Activated naive CD8-positive, alpha-beta T cell treated with anti-CD3 and anti-CD28 coated beads, Interleukin-2, amount 50 U/mL, for 24 hours (primary cell): ENCODE results near the gene FBXW7.

Experiments
- ATAC-seq: fragments of 150-1000 bp; cut with Tn5 transposase; one replicate; pipeline ENCODE4 v1.10.0; 2021
- DNase-seq: peaks from one replicate; pipeline ENCODE4 v3.0.0; 2021
- H3K27ac Mint-ChIP-seq: one replicate; pipeline ENCODE4 v1.8.0; 2021; ENCODE audit warnings: mild to moderate bottlenecking, mixed read lengths
- H3K27me3 Mint-ChIP-seq: one replicate; pipeline ENCODE4 v1.8.0; 2021; ENCODE audit warnings: mixed read lengths
- H3K36me3 Mint-ChIP-seq: one replicate; pipeline ENCODE4 v1.8.0; 2021; ENCODE audit warnings: low read depth, mixed read lengths
- H3K4me1 Mint-ChIP-seq: one replicate; pipeline ENCODE4 v1.8.0; 2021; ENCODE audit warnings: mixed read lengths
- H3K4me3 Mint-ChIP-seq: one replicate; pipeline ENCODE4 v1.8.0; 2021; ENCODE audit warnings: mild to moderate bottlenecking, moderate library complexity, mixed read lengths
- H3K9me3 Mint-ChIP-seq: one replicate; pipeline ENCODE4 v1.8.0; 2021; ENCODE audit warnings: mixed read lengths

Gene FBXW7

DNA sequence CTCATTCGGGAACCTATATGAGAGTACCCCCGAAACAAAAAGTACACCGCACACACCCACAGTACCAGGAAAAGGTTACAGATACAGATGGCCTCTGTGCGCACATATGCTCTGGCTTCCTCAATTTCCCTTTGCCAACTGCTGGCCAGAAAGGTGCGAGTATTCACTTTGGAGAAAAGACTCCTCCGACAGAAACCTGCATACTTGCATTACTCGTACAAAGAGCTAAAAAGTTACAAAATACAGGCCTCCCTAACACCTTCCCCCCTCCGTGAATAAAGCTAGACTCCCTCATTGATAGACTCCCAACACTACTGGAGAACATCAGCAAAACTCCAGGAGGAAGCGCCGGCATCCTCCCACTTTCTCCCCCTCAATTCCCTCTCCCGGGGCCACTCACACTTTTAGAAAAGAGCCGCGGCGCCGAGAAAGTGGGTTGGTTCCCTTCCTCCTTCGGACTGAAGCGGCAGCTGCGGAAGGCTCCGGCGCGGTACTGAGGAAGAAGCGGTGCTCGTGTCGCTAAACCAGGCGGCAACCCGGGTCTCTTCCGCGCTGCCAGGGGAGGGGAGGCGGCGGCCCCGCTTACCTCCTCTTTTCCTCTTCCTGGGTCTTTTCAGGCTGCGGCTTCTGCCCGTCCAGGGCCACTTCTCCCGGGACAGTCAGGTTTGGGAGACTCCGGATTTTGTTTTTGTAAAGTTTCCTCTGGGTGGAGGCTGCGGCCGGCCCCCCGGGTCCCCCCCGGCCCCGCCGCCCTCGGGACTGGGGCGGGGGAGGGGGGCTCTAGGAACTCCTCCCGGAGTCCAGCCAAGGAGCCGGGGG lies 1.1 kb downstream of the FBXW7 start:
- Mint-ChIP-seq H3K4me1 (peaks cover 64% of the 10 kb centered on the region), H3K36me3 (peaks cover 29% of the 10 kb centered on the region), H3K27me3 (no peaks in the 10 kb centered on the region), H3K27ac (peak overlapping the region; percentile 74), H3K4me3 (peak overlapping the region; percentile 92), H3K9me3 (no peaks in the 10 kb centered on the region)
- ATAC-seq (no peak), DNase-seq (peak; percentile 50)

DNA sequence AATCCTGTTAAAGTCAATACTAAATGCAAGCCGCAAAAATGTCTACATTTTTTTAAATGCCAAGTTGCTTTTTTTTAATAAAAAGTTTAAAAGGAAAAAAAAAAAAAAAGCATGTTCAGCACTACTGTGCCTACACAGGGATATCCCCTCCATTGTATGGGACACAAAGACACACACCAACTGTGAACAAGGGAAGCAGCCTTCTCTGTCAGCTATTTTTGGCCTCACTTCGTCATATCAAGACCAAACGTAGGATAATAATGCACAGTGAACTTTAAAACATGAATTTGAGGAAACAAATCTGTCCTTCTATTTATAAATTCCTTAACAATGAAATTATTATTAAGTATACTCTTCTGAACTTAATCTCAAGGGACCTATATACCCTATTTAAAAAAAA lies 4.4 kb downstream of the FBXW7 start:
- ATAC-seq (no peak), DNase-seq (no peak)
- no peak overlapping the region for H3K4me3 Mint-ChIP-seq
- no peaks in the 10 kb centered on the region for H3K9me3 Mint-ChIP-seq
- peaks cover 26% of the 10 kb centered on the region for H3K36me3 Mint-ChIP-seq
- H3K4me1 Mint-ChIP-seq, result peaks cover 44% of the 10 kb centered on the region
- H3K27me3 Mint-ChIP-seq, result no peaks in the 10 kb centered on the region
- no peak overlapping the region for H3K27ac Mint-ChIP-seq

DNA sequence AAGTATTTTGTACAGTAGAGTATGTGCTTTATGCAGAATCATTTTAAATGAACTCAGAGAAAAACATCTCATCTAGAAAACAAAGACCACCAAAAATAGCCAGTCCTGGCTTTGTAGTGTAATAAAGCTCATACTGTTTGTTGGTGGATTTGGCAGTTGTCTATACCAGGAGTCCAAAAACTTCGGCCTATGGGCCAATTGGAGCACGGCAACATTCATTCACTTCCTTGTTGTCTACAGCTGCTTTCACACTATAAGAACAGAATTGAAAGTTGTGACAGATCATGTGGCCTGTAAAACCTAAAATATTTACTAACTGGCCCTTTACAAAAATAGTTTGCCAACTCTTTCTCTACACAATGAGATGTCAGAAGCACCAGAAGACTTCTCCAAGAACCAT lies 5.3 kb downstream of the FBXW7 start:
- H3K36me3 Mint-ChIP-seq, result peaks cover 26% of the 10 kb centered on the region
- no peaks in the 10 kb centered on the region for H3K9me3 Mint-ChIP-seq
- H3K4me1 Mint-ChIP-seq, result peaks cover 52% of the 10 kb centered on the region
- H3K27me3 Mint-ChIP-seq, result no peaks in the 10 kb centered on the region
- no peak for DNase-seq
- no peak overlapping the region for H3K27ac Mint-ChIP-seq
- no peak overlapping the region for H3K4me3 Mint-ChIP-seq
- ATAC-seq, result no peak

DNA sequence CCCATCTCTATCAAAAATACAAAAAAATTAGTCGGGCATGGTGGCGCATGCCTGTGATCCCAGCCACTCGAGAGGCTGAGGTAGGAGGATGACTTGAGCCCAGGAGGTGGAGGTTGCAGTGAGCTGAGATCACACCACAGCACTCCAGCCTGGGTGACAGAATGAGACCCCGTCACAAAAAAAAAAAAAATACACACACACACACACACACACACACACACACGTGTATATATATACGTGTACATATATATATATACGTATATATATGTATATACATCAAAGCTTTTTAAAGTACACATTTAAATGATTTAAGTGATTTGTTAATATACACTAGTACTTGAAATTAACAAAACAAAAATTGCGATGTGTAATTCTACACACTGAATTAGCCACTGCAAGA lies 6.0 kb downstream of the FBXW7 start:
- Mint-ChIP-seq H3K4me1 (peaks cover 56% of the 10 kb centered on the region), H3K27ac (no peak overlapping the region), H3K27me3 (no peaks in the 10 kb centered on the region), H3K4me3 (no peak overlapping the region), H3K36me3 (peaks cover 26% of the 10 kb centered on the region), H3K9me3 (no peaks in the 10 kb centered on the region)
- ATAC-seq (no peak), DNase-seq (no peak)

GRCh38 chr4:152528060-152528459 lies 7.8 kb downstream of the FBXW7 start:
- no peak overlapping the region for H3K27ac Mint-ChIP-seq
- H3K4me1 Mint-ChIP-seq, result peaks cover 67% of the 10 kb centered on the region
- DNase-seq (no peak), ATAC-seq (no peak)
- no peaks in the 10 kb centered on the region for H3K9me3 Mint-ChIP-seq
- no peaks in the 10 kb centered on the region for H3K27me3 Mint-ChIP-seq
- no peak overlapping the region for H3K4me3 Mint-ChIP-seq
- H3K36me3 Mint-ChIP-seq, result peaks cover 21% of the 10 kb centered on the region

- Mint-ChIP-seq H3K27ac (no peak overlapping the region), H3K4me1 (peaks cover 66% of the 10 kb centered on the region), H3K36me3 (peaks cover 14% of the 10 kb centered on the region), H3K27me3 (no peaks in the 10 kb centered on the region), H3K9me3 (no peaks in the 10 kb centered on the region), H3K4me3 (no peak overlapping the region)
- ATAC-seq (no peak), DNase-seq (no peak)
Observed at GRCh38 chr4:152525878-152526277, 10.0 kb downstream of the FBXW7 start.

- DNase-seq (no peak), ATAC-seq (peak; percentile 52)
- peaks cover 64% of the 10 kb centered on the region for H3K4me1 Mint-ChIP-seq
- H3K36me3 Mint-ChIP-seq, result peaks cover 17% of the 10 kb centered on the region
- no peaks in the 10 kb centered on the region for H3K27me3 Mint-ChIP-seq
- no peak overlapping the region for H3K27ac Mint-ChIP-seq
- H3K9me3 Mint-ChIP-seq, result no peaks in the 10 kb centered on the region
- H3K4me3 Mint-ChIP-seq, result no peak overlapping the region
Observed at GRCh38 chr4:152524427-152524826, 11.5 kb downstream of the FBXW7 start.

DNA sequence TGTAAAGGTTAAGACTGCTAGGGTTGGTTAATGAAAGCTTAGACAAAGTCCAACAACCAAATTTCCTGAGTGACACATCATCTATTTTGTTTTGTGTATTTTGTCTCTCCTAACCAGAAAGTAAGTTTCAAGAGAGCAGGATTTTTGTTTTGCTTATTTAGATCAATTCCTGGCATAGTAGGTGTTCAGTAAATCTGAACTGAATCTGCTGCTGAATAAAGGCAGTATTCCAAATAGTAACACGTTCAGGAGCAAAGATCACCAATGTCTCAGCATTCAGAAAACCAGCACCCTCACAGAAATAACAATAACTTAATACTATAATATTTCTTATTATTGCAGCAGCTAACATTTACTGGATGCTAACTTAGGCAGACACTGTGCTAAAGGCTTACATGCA lies 12.2 kb downstream of the FBXW7 start:
- H3K9me3 Mint-ChIP-seq, result no peaks in the 10 kb centered on the region
- no peak overlapping the region for H3K4me3 Mint-ChIP-seq
- H3K27me3 Mint-ChIP-seq, result no peaks in the 10 kb centered on the region
- DNase-seq (no peak), ATAC-seq (no peak)
- H3K4me1 Mint-ChIP-seq, result peaks cover 62% of the 10 kb centered on the region
- H3K36me3 Mint-ChIP-seq, result peaks cover 19% of the 10 kb centered on the region
- no peak overlapping the region for H3K27ac Mint-ChIP-seq

- DNase-seq (no peak), ATAC-seq (no peak)
- peaks cover 15% of the 10 kb centered on the region for H3K36me3 Mint-ChIP-seq
- H3K4me3 Mint-ChIP-seq, result no peak overlapping the region
- no peaks in the 10 kb centered on the region for H3K27me3 Mint-ChIP-seq
- peaks cover 55% of the 10 kb centered on the region for H3K4me1 Mint-ChIP-seq
- no peaks in the 10 kb centered on the region for H3K9me3 Mint-ChIP-seq
- H3K27ac Mint-ChIP-seq, result no peak overlapping the region
Observed at GRCh38 chr4:152522754-152523153, 13.1 kb downstream of the FBXW7 start.

- ATAC-seq (peak; percentile 40), DNase-seq (no peak)
- H3K36me3 Mint-ChIP-seq, result peaks cover 15% of the 10 kb centered on the region
- H3K27ac Mint-ChIP-seq, result no peak overlapping the region
- no peaks in the 10 kb centered on the region for H3K27me3 Mint-ChIP-seq
- H3K4me1 Mint-ChIP-seq, result peaks cover 55% of the 10 kb centered on the region
- no peak overlapping the region for H3K4me3 Mint-ChIP-seq
- H3K9me3 Mint-ChIP-seq, result no peaks in the 10 kb centered on the region
Observed at GRCh38 chr4:152522245-152522644, 13.6 kb downstream of the FBXW7 start.

- H3K4me1 Mint-ChIP-seq, result peaks cover 40% of the 10 kb centered on the region
- H3K36me3 Mint-ChIP-seq, result peaks cover 19% of the 10 kb centered on the region
- ATAC-seq (no peak), DNase-seq (no peak)
- no peak overlapping the region for H3K27ac Mint-ChIP-seq
- no peaks in the 10 kb centered on the region for H3K27me3 Mint-ChIP-seq
- no peak overlapping the region for H3K4me3 Mint-ChIP-seq
- no peaks in the 10 kb centered on the region for H3K9me3 Mint-ChIP-seq
Observed at GRCh38 chr4:152516156-152516555, 19.7 kb downstream of the FBXW7 start.

- Mint-ChIP-seq H3K4me3 (no peak overlapping the region), H3K36me3 (peaks cover 18% of the 10 kb centered on the region), H3K27me3 (no peaks in the 10 kb centered on the region), H3K27ac (no peak overlapping the region), H3K9me3 (no peaks in the 10 kb centered on the region), H3K4me1 (peaks cover 40% of the 10 kb centered on the region)
- DNase-seq (no peak), ATAC-seq (no peak)
Observed at GRCh38 chr4:152515678-152516077, 20.2 kb downstream of the FBXW7 start.

- H3K4me1 Mint-ChIP-seq, result peaks cover 50% of the 10 kb centered on the region
- H3K9me3 Mint-ChIP-seq, result no peaks in the 10 kb centered on the region
- no peak overlapping the region for H3K4me3 Mint-ChIP-seq
- H3K27me3 Mint-ChIP-seq, result no peaks in the 10 kb centered on the region
- DNase-seq (no peak), ATAC-seq (no peak)
- peaks cover 9% of the 10 kb centered on the region for H3K36me3 Mint-ChIP-seq
- no peak overlapping the region for H3K27ac Mint-ChIP-seq
Observed at GRCh38 chr4:152514356-152514755, 21.5 kb downstream of the FBXW7 start.

DNA sequence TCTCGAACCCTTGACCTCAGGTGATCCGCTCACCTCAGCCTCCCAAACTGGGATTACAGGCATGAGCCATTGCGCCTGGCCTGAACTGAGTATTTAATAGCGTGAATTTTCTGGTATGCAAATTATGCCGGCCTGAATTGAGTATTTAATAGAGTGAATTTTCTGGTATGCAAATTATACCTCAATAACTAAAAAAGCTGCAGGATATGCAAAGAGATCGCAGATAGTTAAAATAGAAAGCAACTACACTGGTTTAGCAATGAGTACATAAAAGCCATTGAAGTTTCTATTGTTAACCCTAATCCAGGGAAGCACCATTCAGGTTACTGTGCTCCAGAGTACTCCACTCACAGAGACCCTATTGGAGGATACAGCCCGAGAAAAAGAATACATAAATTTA lies 22.8 kb downstream of the FBXW7 start:
- Mint-ChIP-seq H3K36me3 (peaks cover 11% of the 10 kb centered on the region), H3K4me1 (peaks cover 56% of the 10 kb centered on the region), H3K9me3 (no peaks in the 10 kb centered on the region), H3K27me3 (no peaks in the 10 kb centered on the region), H3K27ac (no peak overlapping the region), H3K4me3 (no peak overlapping the region)
- ATAC-seq (no peak), DNase-seq (no peak)

- no peak for DNase-seq
- Mint-ChIP-seq H3K27me3 (no peaks in the 10 kb centered on the region), H3K4me3 (no peak overlapping the region), H3K4me1 (peaks cover 56% of the 10 kb centered on the region), H3K36me3 (peaks cover 11% of the 10 kb centered on the region), H3K9me3 (no peaks in the 10 kb centered on the region), H3K27ac (no peak overlapping the region)
- ATAC-seq, result no peak
Observed at GRCh38 chr4:152512483-152512882, 23.4 kb downstream of the FBXW7 start.
